DND-41 (cell line): ENCODE data around the gene XAF1.

Source experiments
- EZH2 ChIP-seq: IDR thresholded peaks from 3 replicates; pipeline ENCODE4 v1.6.1; 2012; ENCODE audit warnings: borderline replicate concordance, low read depth, mild to moderate bottlenecking, moderate library complexity, low read length, inconsistent platforms; ENCODE audit not compliant: severe bottlenecking
- TF ChIP-seq, protein P1 (sequence below): IDR thresholded peaks from 2 replicates; pipeline ENCODE4 v1.5.1; 2012; ENCODE audit warnings: borderline replicate concordance, low read length, moderate library complexity, mild to moderate bottlenecking; ENCODE audit not compliant: poor library complexity, severe bottlenecking; ENCODE audit errors: extremely low read depth

DNA sequence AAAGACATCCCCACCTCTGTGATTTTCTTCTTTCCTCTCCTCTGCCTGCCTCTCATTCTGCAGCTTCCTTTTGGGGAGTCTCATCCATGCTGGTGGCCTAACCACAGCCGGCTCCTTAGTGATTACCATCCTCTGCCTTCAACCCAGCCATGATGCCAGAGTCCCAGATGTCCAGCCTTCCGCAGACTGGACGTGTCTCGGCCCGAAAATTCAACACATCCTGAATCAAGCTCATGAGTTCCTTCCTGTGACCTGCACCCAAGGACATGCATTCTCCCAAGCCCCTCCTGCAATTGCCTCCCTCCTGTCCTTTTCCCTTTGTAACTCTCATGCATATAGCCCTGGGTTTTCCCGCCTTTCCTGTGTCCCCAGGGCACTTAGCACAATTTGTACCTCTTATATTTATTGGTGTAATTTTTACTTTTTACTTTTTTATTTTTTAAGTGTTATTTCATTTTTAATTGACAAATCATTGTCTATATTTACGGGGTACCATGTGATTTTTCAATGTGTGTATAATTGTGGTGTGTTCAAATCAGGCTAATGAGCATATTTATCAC lies 41.5 kb upstream of the XAF1 start:
- TF ChIP-seq, protein P1, sequence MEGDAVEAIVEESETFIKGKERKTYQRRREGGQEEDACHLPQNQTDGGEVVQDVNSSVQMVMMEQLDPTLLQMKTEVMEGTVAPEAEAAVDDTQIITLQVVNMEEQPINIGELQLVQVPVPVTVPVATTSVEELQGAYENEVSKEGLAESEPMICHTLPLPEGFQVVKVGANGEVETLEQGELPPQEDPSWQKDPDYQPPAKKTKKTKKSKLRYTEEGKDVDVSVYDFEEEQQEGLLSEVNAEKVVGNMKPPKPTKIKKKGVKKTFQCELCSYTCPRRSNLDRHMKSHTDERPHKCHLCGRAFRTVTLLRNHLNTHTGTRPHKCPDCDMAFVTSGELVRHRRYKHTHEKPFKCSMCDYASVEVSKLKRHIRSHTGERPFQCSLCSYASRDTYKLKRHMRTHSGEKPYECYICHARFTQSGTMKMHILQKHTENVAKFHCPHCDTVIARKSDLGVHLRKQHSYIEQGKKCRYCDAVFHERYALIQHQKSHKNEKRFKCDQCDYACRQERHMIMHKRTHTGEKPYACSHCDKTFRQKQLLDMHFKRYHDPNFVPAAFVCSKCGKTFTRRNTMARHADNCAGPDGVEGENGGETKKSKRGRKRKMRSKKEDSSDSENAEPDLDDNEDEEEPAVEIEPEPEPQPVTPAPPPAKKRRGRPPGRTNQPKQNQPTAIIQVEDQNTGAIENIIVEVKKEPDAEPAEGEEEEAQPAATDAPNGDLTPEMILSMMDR = no peak
- TF ChIP-seq EZH2 = no peak
